T1000 (cell line): ENCODE data around the gene PTPN14.
A peak's percentile ranks its signal among the peaks of the same experiment; 100 is the strongest.

ENCODE experiments used
- DNase-seq: peaks from one replicate; lab custom pipeline; 2025; ENCODE audit warnings: mixed read lengths; lab: John Stamatoyannopoulos, UW

The PTPN14 gene

DNA sequence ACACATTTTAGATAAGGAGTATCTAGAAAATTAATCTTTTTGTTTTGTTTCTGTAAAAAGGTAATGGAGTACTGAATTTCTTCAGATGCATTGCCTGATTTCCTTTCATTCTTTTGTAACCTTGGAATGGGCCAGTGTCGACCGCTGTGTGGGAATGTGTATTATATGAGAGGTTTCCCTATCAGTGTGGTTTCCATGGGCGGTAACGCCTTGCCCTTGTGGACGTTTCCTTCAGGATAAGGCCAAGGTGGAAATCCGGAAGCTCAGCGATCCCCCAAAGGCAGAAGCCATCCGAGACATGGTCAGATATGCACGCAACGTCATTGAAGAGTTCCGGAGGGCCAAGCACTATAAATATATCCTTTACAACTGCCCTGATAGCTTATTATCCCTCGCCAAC lies 220.7 kb downstream of the PTPN14 start:
- no peak for DNase-seq

DNA sequence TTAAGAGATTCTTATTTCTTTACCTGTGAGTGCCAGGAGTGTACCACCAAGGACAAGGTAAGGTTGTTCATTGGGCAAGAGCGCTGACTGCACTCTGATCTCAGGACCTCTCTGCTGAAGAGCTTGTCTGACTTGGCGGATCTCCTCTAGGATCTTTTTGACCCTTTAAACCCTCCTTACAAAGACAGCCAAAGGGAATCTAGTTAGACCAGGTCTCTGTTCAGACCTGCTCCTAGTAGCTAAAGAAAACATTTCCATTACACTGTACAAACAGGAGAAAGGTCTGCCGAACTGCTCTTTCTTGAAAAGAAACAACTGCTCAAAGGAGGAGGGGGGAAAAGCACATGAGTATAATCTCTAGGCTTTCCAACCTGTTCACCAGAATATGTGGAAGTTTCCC lies 221.2 kb downstream of the PTPN14 start:
- no peak for DNase-seq

DNA sequence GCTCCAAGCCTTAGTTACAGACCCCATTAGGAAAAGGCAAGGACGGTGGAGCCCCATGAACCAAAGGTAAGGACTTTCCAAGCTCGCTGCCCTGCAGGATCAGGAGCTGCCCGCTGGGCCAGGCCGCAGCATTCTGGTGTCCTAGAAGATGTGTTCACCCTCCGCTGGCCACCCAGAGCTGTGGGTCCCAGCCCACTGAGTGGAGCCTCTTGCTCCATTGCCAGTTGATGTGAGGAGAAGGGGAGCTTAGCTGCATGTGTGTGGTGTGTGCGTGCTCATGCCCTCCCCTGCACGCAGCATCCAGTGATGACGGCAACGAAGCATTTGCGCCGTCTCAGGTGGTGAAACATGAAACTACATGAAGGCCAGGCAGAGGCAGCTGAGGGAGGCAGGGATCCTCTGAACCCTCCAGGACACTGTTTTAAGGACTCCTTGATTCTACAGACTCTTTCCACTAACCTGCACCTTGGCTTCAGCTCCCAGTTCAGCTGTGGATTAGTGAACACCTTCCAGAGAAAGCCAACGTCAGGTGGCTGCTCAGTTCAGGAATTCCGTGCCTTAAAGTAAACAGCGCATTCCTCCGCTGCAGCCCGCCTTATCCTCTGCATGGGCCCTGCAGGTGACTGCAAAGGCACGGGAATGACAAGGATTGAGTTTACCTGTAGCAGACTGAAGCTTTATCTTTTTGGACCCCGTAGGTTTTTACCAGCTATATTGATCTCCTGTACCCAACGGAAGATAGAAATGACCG lies 221.8 kb downstream of the PTPN14 start:
- no peak for DNase-seq

DNA sequence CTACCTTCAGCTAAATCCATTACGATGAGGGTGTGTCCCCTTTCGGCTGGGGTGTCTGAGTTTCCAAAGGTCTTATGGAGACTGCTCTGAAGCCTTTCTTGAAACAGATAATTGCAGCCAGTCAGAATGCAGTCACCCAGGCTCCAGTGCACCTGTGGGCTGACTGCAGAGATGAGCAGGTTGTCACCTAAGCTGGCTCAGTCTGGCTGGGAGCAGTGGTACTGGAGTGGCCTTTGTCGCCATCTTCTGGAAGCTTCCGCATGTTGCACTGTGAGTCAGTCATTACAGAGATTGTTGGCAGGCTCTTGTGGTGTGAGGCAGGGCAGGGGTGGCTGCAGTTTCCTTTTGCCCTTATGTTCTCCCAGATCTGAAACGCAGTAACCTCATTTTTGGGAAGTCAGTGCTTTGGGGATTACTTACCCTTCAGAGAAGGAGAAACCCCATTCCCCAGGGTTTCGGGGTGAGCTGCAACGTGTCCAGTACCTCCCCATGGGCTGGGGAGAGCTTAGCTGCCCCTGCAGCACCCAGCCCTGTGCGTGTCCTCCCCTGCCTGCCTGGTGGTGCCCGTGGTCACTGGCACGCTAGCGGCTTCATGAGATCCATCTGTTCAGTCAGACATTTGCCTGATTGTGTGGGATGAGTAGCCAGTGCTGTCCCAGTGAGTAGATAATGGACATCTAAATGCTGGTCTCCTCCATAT lies 222.5 kb downstream of the PTPN14 start:
- peak; percentile 60 for DNase-seq

DNA sequence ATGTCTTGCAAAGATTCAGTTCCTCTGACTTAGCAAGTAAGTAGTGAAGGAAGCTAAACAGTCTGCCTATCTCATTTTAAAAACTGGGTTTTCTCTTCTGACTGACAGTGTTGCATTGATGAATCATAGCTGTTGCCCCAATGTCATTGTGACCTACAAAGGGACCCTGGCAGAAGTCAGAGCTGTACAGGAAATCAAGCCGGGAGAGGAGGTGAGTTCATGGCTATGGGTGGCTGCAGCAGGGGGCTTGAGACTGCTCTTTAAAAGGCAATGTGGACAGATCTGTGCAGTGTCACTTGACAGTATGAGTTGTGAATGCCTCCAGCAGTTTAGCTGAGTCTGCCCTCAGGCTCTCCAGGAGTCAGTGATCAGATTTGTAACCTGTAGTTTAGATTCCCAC lies 223.9 kb downstream of the PTPN14 start:
- DNase-seq: no peak

DNA sequence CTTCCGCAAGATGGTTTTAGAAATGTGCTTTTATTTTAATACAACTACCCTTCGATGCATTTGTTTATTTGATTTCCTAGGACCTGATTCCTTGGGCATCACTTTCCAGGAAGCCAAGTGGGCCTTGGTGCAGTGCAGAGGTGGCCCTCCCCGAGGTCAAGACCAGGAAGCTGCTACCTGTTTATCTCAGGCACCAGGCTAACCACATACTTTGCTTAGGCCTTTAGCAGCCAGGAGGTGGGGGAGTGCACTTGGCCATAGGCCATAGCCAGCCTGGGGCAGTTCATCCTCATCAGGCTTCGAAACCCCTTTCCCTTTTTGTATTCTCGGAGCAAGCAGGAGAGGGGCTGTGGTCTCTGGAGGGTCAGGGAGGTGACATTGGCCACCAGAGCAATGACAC lies 225.0 kb downstream of the PTPN14 start:
- DNase-seq: no peak

DNA sequence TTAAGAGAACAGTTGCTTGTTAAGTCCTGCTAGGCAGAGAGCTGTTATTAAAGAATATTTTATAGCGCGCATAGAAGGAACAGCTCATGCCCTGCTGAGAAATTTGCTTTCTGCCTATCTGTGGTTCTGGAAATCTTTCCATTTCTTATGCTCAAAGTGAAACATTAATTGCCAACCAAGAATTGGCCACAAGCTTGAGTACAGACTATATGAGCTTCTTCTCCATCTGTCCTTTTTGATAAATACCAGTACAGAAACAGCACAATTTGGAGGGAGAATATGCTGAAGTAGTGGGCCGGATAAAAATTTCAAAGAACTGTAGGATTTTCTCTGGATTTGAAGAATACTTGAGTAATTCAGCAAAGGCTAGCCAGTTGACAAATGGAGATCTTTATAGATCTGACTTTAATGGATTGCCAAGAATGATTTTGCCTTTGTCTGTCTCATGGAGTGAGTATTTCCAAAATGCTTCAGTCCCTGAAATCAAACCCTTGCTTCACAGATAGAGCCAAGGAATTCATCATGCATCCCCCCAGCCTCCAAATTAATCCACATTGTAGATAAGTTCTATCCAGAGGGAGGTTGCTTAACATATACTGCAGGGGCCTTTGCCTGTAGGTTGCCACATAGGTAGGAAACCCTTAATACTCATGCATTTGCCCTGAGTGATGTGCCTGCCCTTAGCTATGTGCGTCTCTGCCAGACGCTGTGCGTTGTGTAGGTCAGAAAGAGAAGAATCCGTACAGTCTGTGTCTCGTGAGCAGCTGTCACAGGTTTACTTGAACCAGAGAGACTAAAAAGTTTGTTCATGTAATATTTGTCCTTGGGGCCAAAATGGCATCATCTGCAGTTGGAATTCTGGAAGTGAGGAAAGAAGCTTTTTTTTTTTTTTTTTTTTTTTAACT lies 226.3 kb downstream of the PTPN14 start:
- no peak for DNase-seq

DNA sequence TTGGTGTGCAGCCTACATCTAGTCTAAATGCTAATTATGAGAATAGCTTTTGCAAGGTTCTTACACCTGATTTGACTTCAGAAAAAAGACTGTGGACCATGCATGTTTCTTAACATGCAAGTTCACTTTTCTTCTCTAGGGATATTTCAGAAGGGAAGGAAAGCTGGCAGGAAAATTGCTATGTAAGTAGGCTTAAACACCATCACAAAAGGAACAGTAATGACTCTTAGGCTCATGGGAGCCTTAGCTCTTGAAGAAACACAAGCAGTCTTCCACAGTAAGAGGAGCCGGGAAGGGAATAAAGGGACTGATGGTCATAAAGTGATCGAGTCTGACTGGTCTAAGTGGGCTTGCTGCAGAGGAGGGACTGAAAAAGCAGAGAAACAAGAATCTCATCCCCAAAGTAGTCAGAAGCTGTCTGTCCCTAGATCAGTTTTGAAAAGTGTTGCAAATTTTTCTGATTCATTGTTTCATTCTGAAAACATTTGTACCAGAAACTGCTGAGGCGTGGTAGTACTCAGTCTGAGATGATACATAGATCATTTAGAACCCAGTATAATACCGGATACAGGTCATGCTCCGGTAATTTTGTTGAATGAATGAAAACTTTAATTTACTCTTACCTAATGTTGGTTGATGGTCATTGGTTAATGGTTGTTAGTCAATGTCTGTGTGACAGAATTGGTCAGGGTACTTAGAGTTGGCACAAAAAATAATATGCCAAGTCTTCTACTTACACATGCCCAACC lies 229.5 kb downstream of the PTPN14 start:
- DNase-seq: no peak

DNA sequence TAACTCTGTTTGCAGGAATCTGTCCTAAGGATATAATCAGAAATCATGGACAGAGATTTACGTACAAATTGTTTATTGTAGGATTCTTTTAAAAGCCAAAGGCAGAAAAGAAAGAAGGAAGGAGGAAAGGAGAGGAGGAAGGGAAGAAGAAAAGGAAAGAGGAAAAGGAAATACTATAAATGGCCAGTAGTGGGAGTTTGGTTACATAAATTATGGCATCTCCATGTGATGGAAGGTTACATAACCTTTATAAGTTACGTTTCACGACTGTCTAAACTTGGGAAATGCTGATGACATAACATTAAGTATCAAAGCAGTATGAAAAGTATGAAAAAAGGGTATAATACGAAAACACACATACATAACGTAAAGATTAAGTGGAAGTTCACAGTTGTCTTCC lies 231.5 kb downstream of the PTPN14 start:
- DNase-seq: no peak

DNA sequence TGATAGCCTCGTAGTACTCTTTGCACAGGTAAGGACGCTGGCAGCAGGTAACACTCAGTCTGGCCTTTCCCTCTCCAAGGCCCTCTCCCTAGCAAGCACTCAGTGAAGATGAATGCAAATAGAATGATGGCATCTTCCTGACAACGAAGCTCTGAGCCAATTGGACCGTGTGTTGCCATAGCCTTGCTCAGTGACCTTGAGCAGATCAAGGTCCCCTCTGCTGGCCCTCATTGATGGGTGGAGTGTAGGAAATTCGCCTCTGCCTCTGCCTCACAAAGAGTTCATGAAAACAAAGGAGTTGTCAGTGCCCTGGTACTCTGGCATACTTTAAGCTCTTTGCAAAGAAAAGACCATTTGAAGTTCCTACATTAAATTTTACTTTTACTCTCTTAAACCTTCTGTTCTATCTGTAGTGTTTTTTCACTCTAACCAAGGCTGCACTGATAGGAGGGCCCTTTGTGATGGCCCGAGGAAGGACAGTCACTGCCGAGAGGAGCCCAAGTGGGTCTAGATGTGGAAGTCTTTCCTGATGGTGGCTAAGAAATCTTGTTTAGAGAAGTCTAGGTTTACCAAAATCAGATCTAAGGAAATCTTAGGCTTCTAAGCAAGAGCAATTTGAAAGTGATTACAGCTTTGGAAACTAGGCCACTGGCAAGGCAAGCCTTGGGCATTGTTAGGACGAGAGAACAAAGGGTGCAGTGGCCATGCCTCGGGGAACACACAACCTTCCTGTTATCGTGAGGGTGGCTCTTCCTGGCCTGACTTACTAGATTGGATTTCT lies 232.3 kb downstream of the PTPN14 start:
- DNase-seq: no peak

DNA sequence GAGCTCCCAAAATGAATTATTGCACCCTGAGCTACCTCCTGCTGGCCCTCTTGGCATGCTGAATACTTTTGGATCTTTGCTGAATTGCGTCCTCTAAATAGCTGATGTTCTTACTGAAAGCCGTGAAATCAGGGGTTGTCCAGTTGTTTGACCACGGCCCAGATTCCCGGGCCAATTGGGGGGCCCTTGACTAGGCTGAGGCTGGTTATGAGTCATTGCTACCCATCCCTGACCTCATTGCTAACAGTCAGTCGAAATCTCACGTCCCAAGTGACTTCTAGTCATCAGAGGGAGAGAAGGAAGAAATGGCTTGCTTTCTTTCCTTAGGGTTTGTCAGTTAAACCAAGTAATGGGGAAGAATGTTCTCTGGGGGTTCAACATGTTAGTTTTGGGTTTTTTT lies 233.0 kb downstream of the PTPN14 start:
- DNase-seq: no peak

DNA sequence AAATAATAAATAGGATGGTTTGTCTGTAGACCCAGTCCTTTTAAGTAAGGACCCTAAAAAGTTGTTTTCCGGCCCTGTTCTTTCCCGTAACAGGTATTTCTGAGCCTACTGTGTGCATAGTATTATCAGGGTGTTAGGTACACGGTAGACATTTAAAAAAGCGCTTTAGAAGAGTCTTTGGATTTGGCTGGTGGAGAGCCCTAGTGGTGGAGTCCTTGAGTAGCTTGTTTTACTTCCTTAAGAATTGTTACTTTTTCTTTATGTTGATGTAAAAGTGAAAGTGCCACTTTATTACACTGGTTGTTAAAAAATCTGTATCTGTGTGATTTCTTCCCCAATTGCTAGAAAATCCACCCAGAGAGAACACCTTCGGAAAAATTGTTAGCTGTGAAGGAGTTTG lies 233.7 kb downstream of the PTPN14 start:
- no peak for DNase-seq

DNA sequence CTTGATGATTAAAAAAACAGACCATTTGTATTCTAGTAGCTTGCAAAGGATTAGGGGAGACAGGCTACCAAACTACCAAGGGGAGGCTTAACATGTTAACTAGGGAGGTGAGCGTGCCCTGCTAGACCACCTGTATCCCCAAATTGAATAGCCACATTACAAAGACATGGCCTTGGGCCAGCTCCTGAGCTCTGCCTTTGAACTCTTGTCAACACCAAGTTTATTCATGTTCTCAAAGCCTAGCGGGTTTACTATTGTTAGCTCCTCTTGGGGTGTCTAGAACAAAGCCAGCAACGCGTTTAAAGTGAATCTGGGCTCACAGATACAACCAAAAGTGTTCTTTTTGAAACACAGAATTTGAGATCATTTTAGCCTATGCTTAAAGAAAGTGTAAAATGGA lies 234.1 kb downstream of the PTPN14 start:
- DNase-seq: no peak

DNA sequence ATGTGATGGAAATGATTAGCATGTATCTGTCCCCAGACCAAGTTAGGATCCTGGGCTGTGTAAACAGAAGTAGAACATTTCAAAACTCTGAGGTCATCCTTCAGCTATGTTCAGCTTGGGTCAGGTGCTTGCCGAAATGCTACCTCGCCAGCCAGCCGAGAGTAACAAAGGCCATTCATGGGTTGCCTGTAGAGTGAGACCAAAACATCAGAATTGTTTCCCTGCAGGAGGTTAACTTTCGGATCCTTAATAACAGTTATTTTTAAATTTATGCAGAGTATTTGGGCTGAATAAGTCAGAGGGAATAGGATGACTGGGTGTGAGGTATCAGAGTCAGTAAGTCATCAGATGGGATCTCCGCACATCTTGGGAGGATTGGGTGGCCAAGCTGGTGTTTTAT lies 234.8 kb downstream of the PTPN14 start:
- no peak for DNase-seq

DNA sequence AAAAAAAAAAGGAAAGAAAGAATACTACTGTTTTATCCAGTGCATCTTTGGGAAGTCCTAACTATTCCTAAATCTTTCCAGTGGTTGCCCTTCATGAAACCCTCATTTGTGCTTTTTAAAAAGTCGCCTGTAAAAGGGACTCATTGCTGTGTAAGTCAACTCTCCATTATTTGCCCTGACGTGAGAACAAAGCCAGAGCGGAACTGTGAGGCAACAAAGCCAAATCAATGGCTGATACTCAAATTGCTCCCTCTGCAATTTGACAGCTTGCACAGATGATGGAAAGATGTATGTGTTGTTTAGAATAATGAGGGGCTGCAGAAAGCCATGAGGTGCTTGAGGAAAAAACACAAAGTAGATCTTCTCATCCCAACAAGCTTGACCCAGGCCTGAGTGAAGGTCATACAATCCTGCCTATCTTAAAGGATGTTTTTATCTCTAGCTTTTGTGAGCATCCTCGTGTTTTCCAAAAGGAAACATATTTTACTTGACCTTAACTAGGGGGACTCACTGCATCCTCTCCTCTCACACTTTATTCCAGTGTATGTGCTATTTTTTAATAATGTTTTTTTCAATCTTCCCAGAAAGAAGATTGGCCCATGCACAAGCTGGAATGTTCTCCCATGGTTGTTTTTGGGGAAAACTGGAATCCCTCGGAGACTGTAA lies 237.1 kb downstream of the PTPN14 start:
- no peak for DNase-seq

DNA sequence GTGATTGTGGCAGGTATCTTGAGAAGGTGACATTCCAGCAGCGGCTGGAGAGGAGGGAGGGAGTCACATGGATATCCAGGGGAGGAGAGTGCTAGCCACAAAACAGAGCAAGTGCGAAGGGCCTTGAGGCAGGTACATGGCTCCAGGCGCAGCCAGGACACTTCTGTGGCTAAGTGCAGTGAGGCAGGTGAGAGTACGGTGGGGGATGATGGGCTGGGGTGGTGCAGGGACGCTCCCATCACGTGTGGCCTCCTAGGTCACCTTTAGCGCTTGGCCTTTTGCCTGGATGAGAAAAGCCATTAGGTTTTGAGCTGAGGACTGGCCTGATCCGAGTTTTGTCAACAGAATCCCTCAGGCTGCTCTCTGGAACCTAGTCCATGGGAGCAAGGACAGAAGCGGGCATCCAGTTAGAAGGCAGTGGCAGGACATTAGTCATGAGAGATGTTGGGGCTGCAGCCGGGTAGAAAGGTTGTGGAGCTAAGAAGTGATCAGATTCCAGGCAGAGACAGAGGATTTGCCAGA lies 238.8 kb downstream of the PTPN14 start:
- DNase-seq: no peak

DNA sequence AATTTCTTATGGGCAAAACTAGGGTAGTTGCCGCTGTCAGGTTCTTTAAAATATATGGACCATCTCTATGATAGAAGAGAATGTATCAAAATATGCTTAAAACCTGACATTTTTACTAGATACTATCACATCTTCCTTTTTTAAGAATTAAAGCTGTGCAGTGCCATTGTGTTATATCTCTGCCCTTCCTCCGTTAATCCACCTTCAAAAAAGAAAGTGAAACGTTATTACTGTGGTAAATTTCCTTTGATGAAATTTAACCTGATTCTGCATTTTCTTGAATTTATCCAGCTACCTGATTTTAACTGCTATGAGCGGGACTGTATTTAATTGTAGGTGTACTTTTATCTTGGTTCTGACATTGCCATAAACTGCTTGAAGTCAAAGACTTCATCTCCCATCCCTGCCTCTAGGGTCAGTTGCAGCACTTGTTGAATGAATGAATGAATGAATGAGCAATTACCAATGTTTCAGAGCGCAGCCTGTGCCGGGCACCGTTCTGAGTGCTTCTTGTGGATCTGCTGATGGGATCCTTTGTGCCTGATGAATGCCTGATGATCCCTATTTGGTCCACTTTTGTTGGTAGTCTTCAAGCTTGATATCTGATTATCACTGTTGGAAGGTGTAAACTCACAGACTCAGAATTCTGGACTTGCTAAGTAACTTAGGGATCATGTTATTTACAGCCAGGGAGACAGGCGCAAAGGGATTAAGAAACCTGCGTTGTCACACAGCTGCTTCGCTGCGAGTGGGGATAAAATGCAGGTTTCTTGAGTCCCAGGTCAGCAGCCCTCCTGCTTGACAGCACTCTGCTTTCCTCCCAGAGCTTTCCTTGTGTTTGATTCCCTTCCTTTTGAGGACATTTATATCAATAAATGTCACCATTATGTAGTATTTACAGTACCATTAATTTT lies 240.4 kb downstream of the PTPN14 start:
- DNase-seq: no peak

DNA sequence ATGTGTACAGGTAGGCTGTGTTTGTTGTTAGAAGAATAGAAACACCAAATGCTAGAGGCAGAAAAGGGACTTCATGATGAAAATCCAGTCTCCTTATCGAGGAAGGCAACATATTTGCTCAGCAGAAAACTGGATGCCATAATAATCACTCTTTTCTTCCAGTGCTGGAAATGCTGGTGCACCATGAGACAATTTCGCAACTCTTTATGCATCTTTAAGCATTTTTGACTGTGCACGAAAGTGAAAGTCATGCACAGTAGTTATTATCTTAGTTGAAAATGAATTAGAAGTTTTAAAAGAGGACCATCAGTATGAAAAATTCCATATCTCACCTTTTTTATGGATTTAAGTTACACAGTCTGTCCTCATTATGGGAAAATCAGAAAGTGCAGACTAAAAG lies 241.4 kb downstream of the PTPN14 start:
- DNase-seq: no peak

DNA sequence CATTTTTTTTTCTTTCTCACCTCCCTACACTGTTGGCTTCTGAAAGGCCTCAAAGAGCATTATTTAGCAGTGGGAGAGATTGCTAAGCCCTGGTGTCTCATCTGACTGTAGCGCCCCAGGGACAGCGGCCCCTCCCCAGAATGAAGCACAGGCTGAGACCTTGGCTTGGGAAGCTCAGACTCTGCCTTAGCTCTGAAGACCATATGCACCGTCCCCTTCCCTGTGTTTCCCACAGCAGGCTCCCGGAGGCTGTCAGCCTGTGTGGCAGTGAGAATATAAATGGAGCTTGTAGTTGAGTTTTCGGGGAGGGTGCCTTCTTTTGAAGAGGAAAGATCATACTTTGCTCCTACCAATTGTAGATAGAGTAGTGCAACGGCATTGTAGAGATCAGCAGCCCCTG lies 245.1 kb downstream of the PTPN14 start:
- DNase-seq: no peak
